Parathyroid adenoma (tissue), 2 donors: ENCODE results near the gene USH2A.

ENCODE experiments used
- H2AFZ ChIP-seq: fragments of 300-600 bp; sonication (generic); one replicate; pipeline ENCODE4 v1.7.0; 2017; ENCODE audit warnings: antibody characterized with exemption, mild to moderate bottlenecking
- H3K27ac ChIP-seq: fragments of 300-600 bp; sonication (generic); one replicate; pipeline ENCODE4 v1.7.0; 2017
- H3K27me3 ChIP-seq: fragments of 300-600 bp; sonication (generic); one replicate; pipeline ENCODE4 v1.7.0; 2017; ENCODE audit warnings: low read length; ENCODE audit not compliant: control insufficient read depth, insufficient read depth
- H3K36me3 ChIP-seq: fragments of 300-600 bp; sonication (generic); one replicate; pipeline ENCODE4 v1.7.0; 2017; ENCODE audit warnings: low read length; ENCODE audit not compliant: control insufficient read depth, insufficient read depth
- H3K4me1 ChIP-seq: fragments of 300-600 bp; sonication (generic); one replicate; pipeline ENCODE4 v1.7.0; 2017; ENCODE audit warnings: control low read depth
- H3K4me2 ChIP-seq: fragments of 300-600 bp; sonication (generic); one replicate; pipeline ENCODE4 v1.7.0; 2017; ENCODE audit warnings: low read length
- H3K4me3 ChIP-seq: fragments of 300-600 bp; sonication (generic); one replicate; pipeline ENCODE4 v1.7.0; 2017; ENCODE audit warnings: low read depth, low read length
- H3K79me2 ChIP-seq: fragments of 300-600 bp; sonication (generic); one replicate; pipeline ENCODE4 v1.7.0; 2017; ENCODE audit warnings: control low read depth
- H3K9ac ChIP-seq: fragments of 300-600 bp; sonication (generic); one replicate; pipeline ENCODE4 v1.7.0; 2017; ENCODE audit warnings: mild to moderate bottlenecking
- H3K9me3 ChIP-seq: fragments of 300-600 bp; sonication (generic); one replicate; pipeline ENCODE4 v1.7.0; 2017; ENCODE audit warnings: low read length; ENCODE audit not compliant: control insufficient read depth
- CTCF ChIP-seq: fragments of 300-600 bp; sonication (generic); IDR thresholded peaks from one replicate; pipeline ENCODE4 v1.7.0; 2017; ENCODE audit warnings: antibody characterized with exemption, mild to moderate bottlenecking
- donor health status: primary hyperparathyroidism.

Gene USH2A

GRCh38 chr1:215679231-215679630 is 744.0 kb downstream of the USH2A start:
- H3K4me3 ChIP-seq, result no peak overlapping the region
- H3K79me2 ChIP-seq, result no peaks in the 10 kb centered on the region
- H3K36me3 ChIP-seq, result no peaks in the 10 kb centered on the region
- TF ChIP-seq CTCF, result no peak
- H3K9ac ChIP-seq, result no peak overlapping the region
- no peak overlapping the region for H2AFZ ChIP-seq
- no peak overlapping the region for H3K27ac ChIP-seq
- no peaks in the 10 kb centered on the region for H3K9me3 ChIP-seq
- no peaks in the 10 kb centered on the region for H3K27me3 ChIP-seq
- H3K4me1 ChIP-seq, result no peaks in the 10 kb centered on the region
- H3K4me2 ChIP-seq, result no peak overlapping the region

DNA sequence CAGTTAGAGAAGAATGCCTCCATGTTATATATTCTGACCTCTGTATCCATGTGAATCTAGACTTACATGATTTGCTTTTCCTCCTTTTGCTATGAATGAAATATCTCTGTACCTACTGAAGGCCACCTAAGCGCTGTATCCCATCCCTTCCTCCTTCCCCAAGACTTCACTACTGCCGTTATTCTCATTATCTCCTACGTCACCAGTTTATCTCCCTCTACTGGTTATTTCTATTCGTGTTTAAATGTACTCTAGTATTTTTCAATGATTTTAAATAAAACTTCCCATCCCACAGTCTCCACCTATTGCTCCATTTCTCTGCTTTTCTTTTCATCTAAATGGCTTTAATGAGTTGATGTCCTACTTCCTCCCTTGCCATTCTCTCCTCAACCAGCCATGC is 746.1 kb downstream of the USH2A start:
- no peaks in the 10 kb centered on the region for H3K27me3 ChIP-seq
- H3K79me2 ChIP-seq, result no peaks in the 10 kb centered on the region
- no peaks in the 10 kb centered on the region for H3K9me3 ChIP-seq
- no peak overlapping the region for H3K27ac ChIP-seq
- no peak overlapping the region for H3K4me2 ChIP-seq
- no peaks in the 10 kb centered on the region for H3K36me3 ChIP-seq
- no peak overlapping the region for H3K9ac ChIP-seq
- TF ChIP-seq CTCF, result no peak
- H3K4me1 ChIP-seq, result no peaks in the 10 kb centered on the region
- H3K4me3 ChIP-seq, result no peak overlapping the region
- no peak overlapping the region for H2AFZ ChIP-seq

DNA sequence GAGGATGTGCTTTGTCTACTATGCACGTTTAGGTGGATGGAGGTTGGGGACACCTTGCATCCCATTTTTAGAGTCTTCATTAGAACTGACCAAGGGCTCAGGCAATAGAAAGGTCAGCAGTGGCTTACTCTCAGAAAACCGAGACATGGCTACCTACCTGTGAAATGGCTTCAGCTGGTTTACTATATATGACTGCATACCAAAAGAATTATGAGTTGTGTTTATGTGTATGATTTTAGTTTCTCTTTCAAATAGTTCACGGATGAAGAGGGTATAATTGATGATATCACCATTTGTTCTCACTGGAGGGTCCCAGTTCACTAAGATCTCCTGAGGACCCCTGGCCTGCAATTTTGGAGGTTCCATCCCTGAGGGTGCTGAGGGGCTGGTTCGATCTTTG is 749.3 kb downstream of the USH2A start:
- TF ChIP-seq CTCF, result no peak
- H3K27me3 ChIP-seq, result no peaks in the 10 kb centered on the region
- H3K9me3 ChIP-seq, result no peaks in the 10 kb centered on the region
- H3K27ac ChIP-seq, result no peak overlapping the region
- H2AFZ ChIP-seq, result no peak overlapping the region
- H3K4me1 ChIP-seq, result no peaks in the 10 kb centered on the region
- H3K79me2 ChIP-seq, result no peaks in the 10 kb centered on the region
- H3K9ac ChIP-seq, result no peak overlapping the region
- H3K4me3 ChIP-seq, result no peak overlapping the region
- no peaks in the 10 kb centered on the region for H3K36me3 ChIP-seq
- no peak overlapping the region for H3K4me2 ChIP-seq

DNA sequence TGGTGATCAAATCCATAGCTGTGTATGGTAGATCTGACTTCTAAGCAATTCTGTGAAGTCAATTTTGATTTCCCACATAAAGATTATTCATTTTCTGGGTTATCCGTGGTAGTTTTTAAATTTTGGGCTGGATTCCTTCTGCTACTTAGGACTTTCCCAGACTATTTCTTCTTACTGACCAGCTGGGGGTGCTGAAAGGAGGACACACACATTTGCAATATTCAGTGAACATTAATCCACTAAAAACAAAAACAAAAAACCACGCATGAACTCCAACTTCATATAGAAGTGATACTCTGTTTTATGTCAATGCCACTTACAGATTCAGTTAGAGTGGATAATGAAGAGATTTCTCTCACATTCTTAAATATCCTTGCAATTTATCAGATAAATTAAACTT is 750.8 kb downstream of the USH2A start:
- no peak overlapping the region for H3K27ac ChIP-seq
- no peak overlapping the region for H3K4me3 ChIP-seq
- TF ChIP-seq CTCF, result no peak
- H3K4me1 ChIP-seq, result no peaks in the 10 kb centered on the region
- no peaks in the 10 kb centered on the region for H3K36me3 ChIP-seq
- H3K9ac ChIP-seq, result no peak overlapping the region
- H3K27me3 ChIP-seq, result no peaks in the 10 kb centered on the region
- no peaks in the 10 kb centered on the region for H3K79me2 ChIP-seq
- H2AFZ ChIP-seq, result no peak overlapping the region
- H3K9me3 ChIP-seq, result no peaks in the 10 kb centered on the region
- no peak overlapping the region for H3K4me2 ChIP-seq

GRCh38 chr1:215669806-215670491 is 753.3 kb downstream of the USH2A start:
- no peaks in the 10 kb centered on the region for H3K36me3 ChIP-seq
- no peak overlapping the region for H3K9ac ChIP-seq
- no peaks in the 10 kb centered on the region for H3K4me1 ChIP-seq
- H3K4me2 ChIP-seq, result no peak overlapping the region
- TF ChIP-seq CTCF, result no peak
- no peak overlapping the region for H2AFZ ChIP-seq
- no peaks in the 10 kb centered on the region for H3K27me3 ChIP-seq
- no peaks in the 10 kb centered on the region for H3K9me3 ChIP-seq
- no peaks in the 10 kb centered on the region for H3K79me2 ChIP-seq
- H3K4me3 ChIP-seq, result no peak overlapping the region
- no peak overlapping the region for H3K27ac ChIP-seq
